Naive thymus-derived CD4-positive, alpha-beta T cell (primary cell): ENCODE data around the gene SLC46A1. TPM values are rescaled to one million over a fixed set of nuclear protein-coding genes. Genes with fewer than 3 reads are reported as not detected.

Experiments used
- ATAC-seq: fragments of 150-1000 bp; cut with Tn5 transposase; 2 replicates; pipeline ENCODE4 v1.10.0; 2021; ENCODE audit warnings: mild to moderate bottlenecking, moderate library complexity
- CTCF ChIA-PET: fragments of 350-600 bp; sonication (Branson Sonifier 250); formaldehyde crosslinking; loops from one replicate; lab custom pipeline; 2021; ENCODE audit warnings: antibody characterized with exemption; lab: Charles Lee
- POLR2A ChIA-PET: fragments of 350-600 bp; sonication (Branson Sonifier 250); formaldehyde crosslinking; loops from one replicate; lab custom pipeline; 2021; ENCODE audit warnings: antibody characterized with exemption, inconsistent platforms; lab: Charles Lee
- DNase-seq, 9 donors: peaks; one replicate each; pipeline versions ENCODE4 v3.0.0 to v3.0.0-alpha.2; 2020 to 2022; ENCODE audit warnings: mixed read lengths in 1 of 9
- H3K27ac ChIP-seq: one replicate; pipeline ENCODE4 v1.7.0; 2013; ENCODE audit warnings: mild to moderate bottlenecking, low read depth, low read length, moderate library complexity
- H3K27me3 ChIP-seq, 2 donors: one replicate each; pipeline ENCODE4 v1.7.0; 2013; ENCODE audit warnings: low read length in 2 of 2, mild to moderate bottlenecking in 2 of 2, moderate library complexity in 2 of 2; ENCODE audit not compliant: control insufficient read depth in 2 of 2, insufficient read depth in 2 of 2
- H3K36me3 ChIP-seq, 3 experiments: 1 replicate in 2 of 3; 2 replicates in 1 of 3; pipeline ENCODE4 v1.7.0; 2013; ENCODE audit warnings: low read length in 3 of 3, mild to moderate bottlenecking in 3 of 3, moderate library complexity in 1 of 3; ENCODE audit not compliant: insufficient read depth in 3 of 3, control insufficient read depth in 2 of 3
- H3K4me1 ChIP-seq, 2 donors: one replicate each; pipeline ENCODE4 v1.7.0; 2013; ENCODE audit warnings: low read length in 2 of 2, mild to moderate bottlenecking in 2 of 2, moderate library complexity in 1 of 2; ENCODE audit not compliant: control insufficient read depth in 2 of 2, insufficient read depth in 2 of 2
- H3K4me3 ChIP-seq: 2 replicates; pipeline ENCODE4 v1.7.0; 2013; ENCODE audit warnings: mild to moderate bottlenecking, low read length
- H3K9me3 ChIP-seq, 3 experiments: 1 replicate in 2 of 3; 2 replicates in 1 of 3; pipeline ENCODE4 v1.7.0; 2013; ENCODE audit warnings: low read length in 3 of 3; ENCODE audit not compliant: control insufficient read depth in 2 of 3
- H3K27ac Mint-ChIP-seq, 9 donors: one replicate each; pipeline ENCODE4 v1.8.0; 2020 to 2022; ENCODE audit warnings: mixed read lengths in 9 of 9, mild to moderate bottlenecking in 8 of 9, moderate library complexity in 5 of 9, inconsistent platforms in 2 of 9
- H3K27me3 Mint-ChIP-seq, 5 donors: one replicate each; pipeline ENCODE4 v1.8.0; 2021 to 2022; ENCODE audit warnings: mixed read lengths in 5 of 5, mild to moderate bottlenecking in 1 of 5
- H3K36me3 Mint-ChIP-seq, 5 donors: one replicate each; pipeline ENCODE4 v1.8.0; 2020 to 2022; ENCODE audit warnings: mixed read lengths in 5 of 5, mild to moderate bottlenecking in 3 of 5, inconsistent platforms in 1 of 5
- H3K4me1 Mint-ChIP-seq, 7 donors: one replicate each; pipeline ENCODE4 v1.8.0; 2020 to 2022; ENCODE audit warnings: mixed read lengths in 7 of 7, mild to moderate bottlenecking in 3 of 7, inconsistent platforms in 1 of 7
- H3K4me3 Mint-ChIP-seq, 10 donors: one replicate each; pipeline ENCODE4 v1.8.0; 2020 to 2022; ENCODE audit warnings: mild to moderate bottlenecking in 10 of 10, mixed read lengths in 10 of 10, moderate library complexity in 6 of 10, inconsistent platforms in 2 of 10
- H3K9me3 Mint-ChIP-seq, 11 donors: one replicate each; pipeline ENCODE4 v1.8.0; 2020 to 2022; ENCODE audit warnings: mixed read lengths in 11 of 11, mild to moderate bottlenecking in 4 of 11, inconsistent platforms in 1 of 11, moderate library complexity in 1 of 11
- intact Hi-C, 2 donors: fragments of 100-400 bp; cut with micrococcal nuclease; formaldehyde crosslinking; loops; one replicate each; pipeline ENCODE4 v1.15.1; 2023
- polyA plus RNA-seq, 2 donors: library from polyadenylated mRNA; unstranded; fragments of 300-500 nt; fragmentation: Illumina TruSeq; gene quantifications; one replicate each; pipeline ENCODE4 v1.2.3, GENCODE V29; 2021
- total RNA-seq, 6 experiments: library from RNA in 5 of 6; stranded (reverse) in 5 of 6; gene quantifications; 1 replicate in 5 of 6; 2 replicates in 1 of 6; pipeline ENCODE4 v1.2.3 and lab custom pipeline; 2021 to 2026

SLC46A1 gene
- total and polyA plus RNA-seq, 7 experiments from 2014 or later: 1.8 to 5.1 (median 3.3) TPM

DNA sequence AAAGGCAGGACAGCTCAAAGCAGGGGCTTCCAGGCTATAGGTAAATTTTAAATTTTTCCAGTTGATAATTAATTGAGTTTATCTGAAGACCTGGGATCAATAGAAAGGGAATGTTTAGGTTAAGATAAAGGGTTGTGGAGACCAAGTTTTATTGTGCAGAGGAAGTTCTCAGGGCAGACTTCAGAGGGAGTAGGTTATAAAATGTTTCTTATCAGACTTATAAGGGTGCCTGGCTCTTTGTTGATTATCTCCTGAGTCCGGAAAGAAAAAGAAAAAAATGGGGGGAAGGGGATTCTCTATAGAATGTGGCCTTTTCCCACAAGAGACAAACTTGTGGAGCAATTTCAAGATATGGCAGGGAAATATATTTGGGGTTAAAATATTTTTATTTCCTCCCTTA, 15.9 kb downstream of the SLC46A1 start:
- peaks cover 4 to 59% (median 4%) of the 10 kb centered on the region in 3 experiments for H3K36me3 ChIP-seq
- no peaks in the 10 kb centered on the region for H3K27me3 ChIP-seq
- H3K36me3 Mint-ChIP-seq: peaks cover 12 to 37% (median 29%) of the 10 kb centered on the region in 5 donors
- intact Hi-C loops: no loop called here
- H3K9me3 Mint-ChIP-seq: no peaks in the 10 kb centered on the region
- H3K4me3 ChIP-seq: no peak overlapping the region
- POLR2A ChIA-PET: no interaction called here
- no peaks in the 10 kb centered on the region for H3K27me3 Mint-ChIP-seq
- H3K4me3 Mint-ChIP-seq: no peak overlapping the region
- H3K27ac ChIP-seq: no peak overlapping the region
- CTCF ChIA-PET: no interaction called here
- peaks cover 0 to 19% (median 11%) of the 10 kb centered on the region in 7 donors for H3K4me1 Mint-ChIP-seq
- ATAC-seq (no peak), DNase-seq (no peak)
- H3K9me3 ChIP-seq: no peaks in the 10 kb centered on the region
- peak overlapping the region in 1 of 9 donors; percentile 17 for H3K27ac Mint-ChIP-seq
- H3K4me1 ChIP-seq: peaks cover 0 to 10% of the 10 kb centered on the region in 2 donors

DNA sequence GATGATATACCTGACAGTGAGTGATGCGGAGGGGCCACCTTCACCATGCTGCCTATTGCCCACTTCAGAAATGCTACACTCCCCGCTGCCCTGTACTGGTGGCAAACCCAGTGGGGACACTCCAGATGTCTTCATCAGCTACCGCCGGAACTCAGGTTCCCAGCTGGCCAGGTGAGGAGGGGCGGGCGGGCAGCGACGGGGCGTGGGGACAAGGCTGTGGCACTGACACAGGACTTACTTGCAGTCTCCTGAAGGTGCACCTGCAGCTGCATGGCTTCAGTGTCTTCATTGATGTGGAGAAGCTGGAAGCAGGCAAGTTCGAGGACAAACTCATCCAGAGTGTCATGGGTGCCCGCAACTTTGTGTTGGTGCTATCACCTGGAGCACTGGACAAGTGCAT, 17.9 kb downstream of the SLC46A1 start:
- intact Hi-C loops: no loop called here
- peaks cover 8 to 31% (median 22%) of the 10 kb centered on the region in 7 donors for H3K4me1 Mint-ChIP-seq

DNA sequence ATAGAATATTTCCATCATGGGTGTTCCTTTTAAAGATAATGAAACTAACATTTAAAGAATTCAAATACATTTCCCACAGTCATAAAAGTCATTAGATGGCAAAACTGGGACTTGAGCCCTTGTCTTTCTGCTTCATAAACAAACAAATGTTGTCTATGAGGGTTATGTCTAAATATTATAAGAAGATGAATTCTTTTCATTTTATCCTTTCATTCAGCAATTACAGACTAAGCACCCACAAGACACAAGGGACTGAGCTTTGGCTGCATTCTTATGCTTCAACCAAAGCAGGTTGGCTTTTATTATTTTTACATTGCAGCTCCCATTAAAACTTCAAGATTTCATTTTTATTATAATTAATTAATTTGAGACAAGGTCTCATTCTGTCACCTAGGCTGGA, 19.6 kb downstream of the SLC46A1 start:
- CTCF ChIA-PET: no interaction called here
- no peaks in the 10 kb centered on the region for H3K27me3 ChIP-seq
- peaks cover 8 to 32% (median 24%) of the 10 kb centered on the region in 5 donors for H3K36me3 Mint-ChIP-seq

More for the DNA sequence above, 17.9 kb downstream of the SLC46A1 start:
- ATAC-seq (no peak), DNase-seq (no peak)
- H3K36me3 ChIP-seq: peaks cover 4 to 57% (median 4%) of the 10 kb centered on the region in 3 experiments
- H3K27me3 ChIP-seq: no peaks in the 10 kb centered on the region
- no peak overlapping the region for H3K4me3 ChIP-seq
- Mint-ChIP-seq H3K27ac (no peak overlapping the region), H3K36me3 (peaks cover 8 to 27% (median 25%) of the 10 kb centered on the region in 5 donors), H3K9me3 (no peaks in the 10 kb centered on the region), H3K27me3 (no peaks in the 10 kb centered on the region), H3K4me3 (no peak overlapping the region)
- H3K9me3 ChIP-seq: no peaks in the 10 kb centered on the region
- ChIA-PET POLR2A (no interaction called here), CTCF (no interaction called here)
- H3K4me1 ChIP-seq: peaks cover 6 to 10% of the 10 kb centered on the region in 2 donors
- H3K27ac ChIP-seq: no peak overlapping the region

GRCh38 chr17:28385406-28385805, 20.6 kb downstream of the SLC46A1 start:
- ATAC-seq (no peak), DNase-seq (no peak)
- peaks cover 1 to 25% (median 17%) of the 10 kb centered on the region in 5 donors for H3K36me3 Mint-ChIP-seq
- H3K4me3 Mint-ChIP-seq: peak overlapping the region; percentile 88 to 96 (median 94)
- peaks cover 0 to 8% (median 6%) of the 10 kb centered on the region in 5 donors for H3K27me3 Mint-ChIP-seq
- Histone ChIP-seq H3K4me1 (peaks cover 6 to 14% of the 10 kb centered on the region in 2 donors), H3K36me3 (peaks cover 0 to 35% (median 4%) of the 10 kb centered on the region in 3 experiments), H3K27ac (peak overlapping the region; percentile 67), H3K9me3 (no peaks in the 10 kb centered on the region), H3K4me3 (peak overlapping the region; percentile 78), H3K27me3 (no peaks in the 10 kb centered on the region)
- peaks cover 8 to 48% (median 33%) of the 10 kb centered on the region in 7 donors for H3K4me1 Mint-ChIP-seq
- ChIA-PET CTCF (interaction anchor here (0.7 kb wide), 1 partner anchor 15 kb away, joined by 3 read pairs; no protein-coding TSS in a partner anchor), POLR2A (interaction anchor here (0.6 to 2.2 kb wide), 7 partner anchors 9 to 214 kb away, joined by 3 to 13 read pairs (median 3); partner anchors contain the start of genes IFT20, POLDIP2, SPAG5 and TMEM97)
- H3K9me3 Mint-ChIP-seq: no peaks in the 10 kb centered on the region
- intact Hi-C loops: loop anchor here (1.0 to 2.0 kb wide), 2 partner anchors 28 to 29 kb away; partner anchors contain the start of gene POLDIP2 (in 2 of the 2)
- H3K27ac Mint-ChIP-seq: peak overlapping the region in 6 of 9 donors; percentile 54 to 85 (median 73)

More for the DNA sequence above, 19.6 kb downstream of the SLC46A1 start:
- no peak overlapping the region for H3K27ac Mint-ChIP-seq
- no peaks in the 10 kb centered on the region for H3K9me3 Mint-ChIP-seq
- no peak for ATAC-seq
- POLR2A ChIA-PET: interaction anchor here (1.0 to 1.1 kb wide), 3 partner anchors 8 to 29 kb away, joined by 3 read pairs; partner anchors contain the start of gene POLDIP2
- peaks cover 8 to 38% (median 33%) of the 10 kb centered on the region in 7 donors for H3K4me1 Mint-ChIP-seq
- H3K4me3 Mint-ChIP-seq: peak overlapping the region in 1 of 10 donors; percentile 58
- H3K4me3 ChIP-seq: no peak overlapping the region
- no peaks in the 10 kb centered on the region for H3K9me3 ChIP-seq
- peaks cover 6 to 14% of the 10 kb centered on the region in 2 donors for H3K4me1 ChIP-seq
- peaks cover 4 to 44% (median 4%) of the 10 kb centered on the region in 3 experiments for H3K36me3 ChIP-seq
- no peak overlapping the region for H3K27ac ChIP-seq
- no peak for DNase-seq
- intact Hi-C loops: no loop called here
- H3K27me3 Mint-ChIP-seq: peaks cover 0 to 8% (median 6%) of the 10 kb centered on the region in 5 donors

DNA sequence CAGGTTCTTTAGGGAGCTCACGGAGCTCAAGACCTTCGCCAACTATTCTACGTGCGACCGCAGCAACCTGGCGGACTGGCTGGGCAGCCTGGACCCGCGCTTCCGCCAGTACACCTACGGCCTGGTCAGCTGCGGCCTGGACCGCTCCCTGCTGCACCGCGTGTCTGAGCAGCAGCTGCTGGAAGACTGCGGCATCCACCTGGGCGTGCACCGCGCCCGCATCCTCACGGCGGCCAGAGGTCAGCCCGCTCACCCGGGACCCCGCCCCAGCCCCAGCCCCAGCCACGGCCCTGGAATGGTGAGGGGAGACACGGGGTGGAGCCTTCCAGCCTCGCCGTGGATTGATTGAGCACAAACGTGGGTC, 21.0 kb downstream of the SLC46A1 start:
- no peaks in the 10 kb centered on the region for H3K9me3 ChIP-seq
- DNase-seq (no peak), ATAC-seq (peak; percentile 17)
- ChIA-PET CTCF (no interaction called here), POLR2A (interaction anchor here (1.2 to 2.2 kb wide), 5 partner anchors 13 to 214 kb away, joined by 3 to 13 read pairs (median 8); partner anchors contain the start of genes IFT20, POLDIP2, SARM1 and SPAG5)
- Mint-ChIP-seq H3K27me3 (peaks cover 0 to 10% (median 6%) of the 10 kb centered on the region in 5 donors), H3K4me3 (peak overlapping the region; percentile 88 to 96 (median 94)), H3K4me1 (peaks cover 8 to 48% (median 33%) of the 10 kb centered on the region in 7 donors), H3K36me3 (peaks cover 0 to 24% (median 13%) of the 10 kb centered on the region in 5 donors), H3K27ac (peak overlapping the region in 7 of 9 donors; percentile 59 to 88 (median 85)), H3K9me3 (no peaks in the 10 kb centered on the region)
- H3K27ac ChIP-seq: peak overlapping the region; percentile 67
- peak overlapping the region; percentile 78 for H3K4me3 ChIP-seq
- intact Hi-C loops: loop anchor here (1.0 to 2.0 kb wide), 2 partner anchors 28 kb away; partner anchors contain the start of gene POLDIP2 (in 2 of the 2)
- H3K4me1 ChIP-seq: peaks cover 6 to 14% of the 10 kb centered on the region in 2 donors
- H3K27me3 ChIP-seq: no peaks in the 10 kb centered on the region
- H3K36me3 ChIP-seq: peaks cover 0 to 31% (median 4%) of the 10 kb centered on the region in 3 experiments

DNA sequence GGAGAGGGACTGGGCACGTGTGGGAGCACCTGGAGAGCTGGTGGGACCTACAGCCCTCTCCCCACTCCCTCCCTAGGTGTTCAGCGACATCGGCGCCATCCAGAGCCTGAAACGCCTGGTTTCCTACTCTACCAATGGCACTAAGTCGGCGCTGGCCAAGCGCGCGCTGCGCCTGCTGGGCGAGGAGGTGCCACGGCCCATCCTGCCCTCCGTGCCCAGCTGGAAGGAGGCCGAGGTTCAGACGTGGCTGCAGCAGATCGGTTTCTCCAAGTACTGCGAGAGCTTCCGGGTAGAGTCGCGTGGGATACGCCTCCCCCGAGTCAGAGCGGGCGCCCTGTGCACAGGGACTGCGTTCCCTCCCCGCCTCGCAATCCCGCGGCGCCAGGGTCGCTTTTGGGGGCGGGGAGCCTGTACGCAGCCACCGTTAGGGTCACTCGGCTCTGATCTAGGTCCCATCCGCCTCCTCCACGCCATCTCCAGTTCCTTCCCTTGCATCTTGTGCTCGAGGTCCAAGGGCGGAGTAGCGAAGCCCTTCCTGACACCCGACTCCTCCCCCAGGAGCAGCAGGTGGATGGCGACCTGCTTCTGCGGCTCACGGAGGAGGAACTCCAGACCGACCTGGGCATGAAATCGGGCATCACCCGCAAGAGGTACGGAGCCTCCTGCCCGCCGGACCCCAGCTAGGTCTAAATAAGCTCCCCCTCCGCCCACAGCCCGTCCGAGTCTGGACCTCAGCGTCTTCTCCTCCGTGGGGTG, 21.6 kb downstream of the SLC46A1 start:
- Mint-ChIP-seq H3K4me3 (peak overlapping the region; percentile 88 to 96 (median 94)), H3K36me3 (peaks cover 0 to 19% (median 7%) of the 10 kb centered on the region in 5 donors), H3K27ac (peak overlapping the region; percentile 37 to 88 (median 77)), H3K9me3 (no peaks in the 10 kb centered on the region), H3K4me1 (peaks cover 8 to 48% (median 33%) of the 10 kb centered on the region in 7 donors), H3K27me3 (peaks cover 0 to 10% (median 6%) of the 10 kb centered on the region in 5 donors)
- Histone ChIP-seq H3K36me3 (peaks cover 0 to 26% (median 4%) of the 10 kb centered on the region in 3 experiments), H3K4me1 (peaks cover 6 to 14% of the 10 kb centered on the region in 2 donors), H3K9me3 (no peaks in the 10 kb centered on the region), H3K27ac (peak overlapping the region; percentile 67), H3K27me3 (no peaks in the 10 kb centered on the region), H3K4me3 (peak overlapping the region; percentile 78)
- peak; percentile 27 to 67 (median 57) for DNase-seq
- intact Hi-C loops: loop anchor here (1.0 to 5.0 kb wide), 6 partner anchors 12 to 65 kb away; partner anchors contain the start of genes IFT20 (in 2 of the 2), POLDIP2 (in 2 of the 2), TNFAIP1 (in 2 of the 2) and TMEM97 (in 1 of the 2)
- ChIA-PET POLR2A (interaction anchor here (0.5 to 2.2 kb wide), 8 partner anchors 12 to 755 kb away, joined by 3 to 13 read pairs (median 4); partner anchors contain the start of genes IFT20, POLDIP2, SARM1 and SPAG5), CTCF (interaction anchor here (0.9 kb wide), 2 partner anchors 22 to 227 kb away, joined by 3 read pairs; no protein-coding TSS in a partner anchor)
- peak; percentile 93 for ATAC-seq
